GM04504 (cell line): ENCODE measurements around the gene EVL.

Experiments used
- DNase-seq: peaks from one replicate; pipeline ENCODE4 v3.0.0-alpha.2; 2012; ENCODE audit warnings: low read depth

The EVL gene

DNA sequence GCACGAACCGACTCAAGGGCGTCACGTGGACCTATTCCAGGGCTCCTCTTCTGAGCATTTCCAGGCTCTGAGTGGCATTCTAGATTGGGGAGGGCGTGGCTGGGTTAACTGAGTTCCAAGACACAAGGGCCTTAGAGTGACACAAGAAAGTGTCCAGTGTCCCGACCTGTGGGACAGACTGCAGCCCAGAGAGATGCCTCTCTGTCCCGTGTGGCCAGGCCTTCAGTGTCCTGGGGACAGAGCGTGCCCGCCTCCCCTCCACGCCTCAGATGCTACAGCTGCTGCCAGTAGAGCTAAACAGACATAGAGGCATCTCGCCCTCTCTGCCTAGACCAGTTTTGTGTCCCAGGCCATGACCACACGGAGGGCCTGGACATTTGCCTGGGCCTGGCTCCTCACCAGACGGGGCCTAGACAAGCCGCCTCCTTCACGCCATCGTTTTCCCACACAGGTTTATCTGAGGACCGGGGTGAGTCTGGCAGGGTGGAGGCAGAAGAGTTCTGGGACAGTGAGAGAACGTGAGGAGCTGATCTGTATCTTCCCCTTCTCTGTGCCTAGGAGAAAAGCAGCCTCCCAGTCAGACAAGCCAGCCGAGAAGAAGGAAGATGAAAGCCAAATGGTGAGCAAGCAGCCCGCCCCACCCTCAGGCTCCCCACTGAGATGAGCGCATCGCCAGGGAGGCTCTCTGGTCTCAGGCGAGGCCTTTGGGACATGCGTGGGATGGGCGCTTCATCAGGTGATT is 67.1 kb downstream of the EVL start:
- DNase-seq: peak; percentile 66

- DNase-seq: no peak
Measured at GRCh38 chr14:100132903-100133510, 67.8 kb downstream of the EVL start.

DNA sequence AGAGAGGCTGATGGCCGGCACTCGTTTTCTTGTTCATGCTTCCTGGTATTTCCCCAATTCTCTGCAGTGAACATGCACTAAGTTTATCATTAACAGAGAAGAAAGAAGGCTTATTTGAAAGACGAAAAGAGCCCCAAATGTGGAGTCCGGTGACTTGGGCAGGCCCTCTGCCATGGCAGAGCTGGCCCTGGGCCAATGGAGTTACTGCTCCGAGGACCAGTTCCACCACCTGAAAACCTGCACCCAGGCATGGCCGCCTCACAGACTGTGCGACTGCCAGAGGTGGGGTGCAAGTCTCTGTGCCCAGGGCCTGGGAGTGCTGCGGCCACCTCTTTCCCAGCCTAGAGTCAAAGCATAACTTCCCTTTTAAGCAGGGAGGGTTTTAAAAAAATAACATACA is 69.4 kb downstream of the EVL start:
- no peak for DNase-seq

GRCh38 chr14:100135073-100135472 is 69.9 kb downstream of the EVL start:
- no peak for DNase-seq

- DNase-seq: no peak
Measured at GRCh38 chr14:100135784-100136183, 70.6 kb downstream of the EVL start.

DNA sequence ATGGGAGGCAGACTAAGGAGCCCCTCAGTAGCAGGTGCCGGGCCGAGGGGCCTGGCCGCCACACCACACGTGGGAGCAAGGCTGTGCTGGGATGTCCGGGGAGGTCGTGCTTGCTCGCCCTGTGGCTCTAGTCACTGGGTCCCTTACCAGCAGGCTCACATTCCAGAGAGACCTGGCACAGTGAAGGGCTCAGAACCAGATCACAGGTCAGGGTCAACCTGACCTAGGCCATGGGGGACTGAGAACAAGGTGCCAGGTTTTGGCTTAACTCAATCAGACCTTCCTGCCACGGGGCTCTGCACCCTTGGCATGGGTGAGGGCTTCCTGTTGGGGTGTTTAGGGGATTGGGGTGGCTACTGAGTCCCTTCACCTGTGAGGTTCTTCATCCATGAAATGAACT is 72.0 kb downstream of the EVL start:
- DNase-seq: no peak

GRCh38 chr14:100138082-100138787 is 73.0 kb downstream of the EVL start:
- DNase-seq: no peak

DNA sequence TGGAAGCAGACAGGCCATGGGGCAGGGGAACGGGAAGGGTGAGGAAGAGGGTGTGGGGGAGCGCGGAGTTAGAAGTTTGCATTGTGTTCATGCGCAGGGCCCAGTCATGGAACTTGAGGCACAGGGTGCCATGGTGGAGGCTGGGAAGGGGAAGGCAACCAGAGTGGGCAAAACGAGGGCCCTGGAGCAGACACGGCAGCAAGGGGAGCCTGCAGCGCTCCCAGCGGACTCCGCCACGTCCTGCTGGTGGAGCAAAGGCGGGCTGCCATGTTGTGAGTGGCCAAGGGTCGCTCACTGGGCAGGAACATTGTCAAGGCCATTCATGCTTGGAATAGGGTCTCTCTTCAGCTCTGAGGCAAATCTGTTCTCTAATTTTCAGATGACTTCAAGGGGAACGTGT is 73.7 kb downstream of the EVL start:
- no peak for DNase-seq

DNA sequence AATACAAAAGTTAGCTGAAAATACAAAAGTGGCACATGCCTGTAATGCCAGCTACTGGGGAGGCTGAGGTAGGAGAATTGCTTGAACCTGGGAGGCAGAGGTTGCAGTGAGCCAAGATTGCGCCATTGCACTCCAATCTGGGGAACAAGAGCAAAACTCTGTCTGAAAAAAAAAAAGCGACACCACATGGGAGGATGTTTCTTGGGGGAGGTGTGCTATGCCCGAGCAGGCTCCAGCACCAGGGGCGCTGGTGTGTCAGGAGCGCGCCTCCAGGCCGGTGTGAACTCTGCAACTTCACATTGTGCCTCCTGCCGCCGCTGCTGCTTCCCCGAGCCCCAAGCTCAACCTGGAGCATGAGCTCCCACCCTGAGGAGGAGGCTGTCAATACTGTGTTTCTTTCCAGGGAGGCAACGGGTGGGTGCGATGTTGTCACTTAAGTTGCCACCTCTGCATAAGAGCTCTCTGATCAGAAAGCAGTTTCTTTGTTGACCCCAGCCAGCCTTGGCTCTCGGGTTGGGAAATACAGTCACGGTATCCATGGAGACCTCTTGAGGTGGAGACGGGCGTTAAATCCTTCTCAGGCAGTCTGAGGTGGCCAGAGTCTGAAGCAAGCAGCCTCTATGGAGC is 75.3 kb downstream of the EVL start:
- DNase-seq: no peak

- DNase-seq: no peak
Measured at GRCh38 chr14:100141098-100141497, 75.9 kb downstream of the EVL start.

DNA sequence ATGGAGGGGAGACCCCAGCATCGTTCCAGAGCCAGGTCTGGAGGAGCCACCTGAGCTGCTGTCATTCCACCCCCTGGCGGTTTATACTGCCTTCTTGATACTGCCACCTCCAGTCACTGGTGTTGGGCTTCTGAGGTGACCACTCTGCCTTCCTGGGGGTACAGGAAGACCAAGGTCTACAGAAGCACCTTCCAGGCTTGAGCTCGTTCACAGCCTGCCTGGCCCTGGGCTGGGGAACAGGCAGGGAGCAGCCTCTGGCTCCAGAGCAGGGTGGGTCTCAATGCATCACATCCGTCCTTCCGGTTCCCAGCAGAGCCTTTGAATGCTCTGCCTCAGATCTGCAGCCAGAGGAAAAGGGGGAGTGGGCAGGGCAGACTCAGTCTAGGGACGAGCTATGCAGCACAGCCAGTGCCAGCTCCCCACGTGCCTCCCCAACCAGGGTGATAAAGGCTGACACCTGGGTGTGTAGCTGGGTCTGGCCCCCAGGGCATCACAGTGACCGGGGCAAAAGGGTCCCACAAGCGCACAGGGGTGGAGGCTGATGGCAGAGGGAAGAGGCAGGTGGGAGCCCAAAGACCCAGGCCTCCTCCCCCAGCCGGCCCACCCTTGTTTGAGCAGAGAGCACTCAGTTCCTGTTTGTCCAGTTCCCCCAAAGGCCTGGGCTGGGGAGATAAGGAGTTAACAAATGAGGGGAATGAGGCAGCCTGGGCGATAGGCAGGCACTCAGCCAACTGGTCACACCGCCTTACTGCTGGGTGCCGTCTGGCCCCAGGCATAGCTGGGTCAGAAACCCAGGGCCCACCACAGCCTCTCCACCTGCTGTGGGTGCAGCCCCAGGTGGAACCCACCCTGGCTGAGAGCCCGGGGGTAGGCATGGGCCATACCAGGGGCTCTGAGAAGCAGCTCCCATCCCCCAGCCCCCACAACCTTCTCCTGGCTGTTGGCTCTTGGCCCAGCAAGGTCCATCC is 77.1 kb downstream of the EVL start:
- no peak for DNase-seq

GRCh38 chr14:100143523-100143922 is 78.3 kb downstream of the EVL start:
- DNase-seq: no peak

GRCh38 chr14:100143934-100144333 is 78.7 kb downstream of the EVL start:
- DNase-seq: no peak

GRCh38 chr14:100144645-100144995 is 79.4 kb downstream of the EVL start:
- DNase-seq: no peak

DNA sequence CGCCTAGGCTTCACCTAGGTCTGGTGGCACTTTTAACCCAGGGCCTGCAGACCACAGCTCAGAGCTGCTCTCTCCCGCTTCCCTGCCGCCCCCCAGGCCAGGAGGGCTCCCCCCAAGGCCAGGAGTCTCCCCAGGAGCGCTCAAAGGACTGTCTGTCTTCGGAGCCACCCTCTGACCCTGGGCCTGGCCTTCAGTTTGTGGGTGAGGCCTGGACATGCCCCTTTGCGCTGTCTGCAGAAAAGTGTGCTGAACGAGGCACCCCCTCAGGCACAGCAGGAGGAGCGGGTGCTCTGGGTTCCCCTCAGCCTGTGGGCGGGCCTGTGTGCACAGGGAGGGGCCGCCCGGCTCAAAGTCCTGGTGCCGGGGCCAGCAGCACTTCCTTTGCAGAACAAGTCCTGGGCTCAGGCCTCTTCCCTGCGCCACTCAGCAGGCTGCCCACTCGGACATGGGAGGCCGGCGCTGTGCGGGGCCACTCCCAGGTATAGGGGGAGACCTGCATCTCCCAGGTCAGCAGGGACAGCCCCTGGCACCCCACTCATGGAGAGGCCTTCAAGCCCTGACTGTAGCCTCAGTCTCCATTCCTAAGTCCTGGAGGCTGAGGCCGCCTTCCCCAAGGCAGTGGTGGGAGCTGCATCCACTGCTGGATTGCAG is 79.9 kb downstream of the EVL start:
- no peak for DNase-seq

GRCh38 chr14:100145682-100146464 is 80.7 kb downstream of the EVL start:
- no peak for DNase-seq

GRCh38 chr14:100146531-100147091 is 81.4 kb downstream of the EVL start:
- DNase-seq: no peak

DNA sequence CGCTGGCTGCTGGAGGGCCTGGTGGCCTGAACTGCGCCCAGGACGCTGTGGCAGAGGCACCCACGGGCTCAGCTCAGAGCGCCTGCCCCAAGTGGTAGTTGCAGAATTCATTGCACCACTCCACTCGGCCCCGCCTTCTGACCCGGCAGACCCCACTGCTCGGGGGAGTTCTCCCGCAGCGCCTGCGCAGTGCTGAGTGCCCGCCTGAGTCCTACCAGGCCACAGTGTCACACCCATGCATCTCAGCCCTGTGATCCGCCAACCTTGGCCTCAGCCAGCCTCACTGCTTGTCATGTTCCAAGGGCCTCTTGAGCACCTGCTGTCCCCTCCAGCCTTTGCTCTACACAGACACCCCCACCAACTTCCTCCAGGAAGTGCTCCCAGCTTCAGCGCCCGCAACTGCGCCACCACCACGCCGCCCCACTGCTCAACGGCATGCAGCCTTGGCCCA is 82.0 kb downstream of the EVL start:
- no peak for DNase-seq

- no peak for DNase-seq
Measured at GRCh38 chr14:100147691-100148464, 82.7 kb downstream of the EVL start.
